Smooth muscle cell (in vitro differentiated cells): ENCODE data around the gene PHACTR4. TPM values are rescaled to one million over a fixed set of nuclear protein-coding genes. Genes with fewer than 3 reads are reported as not detected.
"Not testable (repeated sequence)": the region's sequence is repeated elsewhere in the genome, so short reads cannot be mapped to it uniquely, and the experiment has no call there.

Source experiments
- DNase-seq: peaks from one replicate; lab custom pipeline; 2025; ENCODE audit not compliant: unreplicated experiment; lab: John Stamatoyannopoulos, UW
- H2AFZ ChIP-seq: fragments of 200-600 bp; sonication (generic); 2 replicates; pipeline ENCODE4 v1.6.0; 2016; ENCODE audit warnings: antibody characterized with exemption, low read depth, mild to moderate bottlenecking
- H3F3A ChIP-seq: fragments of 200-600 bp; sonication (generic); 2 replicates; pipeline ENCODE4 v1.6.0; 2017; ENCODE audit warnings: antibody characterized with exemption, low read depth
- H3K27ac ChIP-seq: fragments of 200-600 bp; sonication (generic); 2 replicates; pipeline ENCODE4 v1.5.1; 2016; ENCODE audit warnings: low read depth, mild to moderate bottlenecking
- H3K27me3 ChIP-seq: fragments of 200-600 bp; sonication (generic); 2 replicates; pipeline ENCODE4 v1.6.1; 2016; ENCODE audit warnings: low read depth, mild to moderate bottlenecking
- H3K36me3 ChIP-seq: fragments of 200-600 bp; sonication (generic); 2 replicates; pipeline ENCODE4 v1.5.1; 2016; ENCODE audit warnings: low read depth
- H3K4me1 ChIP-seq: fragments of 200-600 bp; sonication (generic); 2 replicates; pipeline ENCODE4 v1.5.1; 2016; ENCODE audit warnings: low read depth
- H3K4me2 ChIP-seq: fragments of 200-600 bp; sonication (generic); 2 replicates; pipeline ENCODE4 v1.6.0; 2016; ENCODE audit warnings: mild to moderate bottlenecking
- H3K4me3 ChIP-seq: fragments of 200-600 bp; sonication (generic); 2 replicates; pipeline ENCODE4 v1.5.1; 2016; ENCODE audit warnings: mild to moderate bottlenecking
- H3K79me2 ChIP-seq: fragments of 200-600 bp; sonication (generic); 2 replicates; pipeline ENCODE4 v1.6.0; 2016; ENCODE audit warnings: low read depth, mild to moderate bottlenecking
- H3K9ac ChIP-seq: fragments of 200-600 bp; sonication (generic); 2 replicates; pipeline ENCODE4 v1.6.0; 2016; ENCODE audit warnings: low read depth
- H3K9me3 ChIP-seq: fragments of 200-600 bp; sonication (generic); replicated peaks from 2 replicates; pipeline ENCODE4 v1.5.1; 2016; ENCODE audit warnings: low read depth
- H4K20me1 ChIP-seq: fragments of 200-600 bp; sonication (generic); 2 replicates; pipeline ENCODE4 v1.6.0; 2016; ENCODE audit warnings: low read depth
- WGBS: methylation state at CpG from one replicate; pipeline ENCODE4 v1.1.7; 2016; ENCODE audit warnings: low lambda C conversion rate; 5-methylcytosine and 5-hydroxymethylcytosine counted together
- polyA plus RNA-seq: library from polyadenylated mRNA; unstranded; fragments of >200 nt; fragmentation: Nextera tagmentation; extraction: Ambion mirVana; gene quantifications from 2 replicates; pipeline ENCODE4 v1.2.1, GENCODE V29; 2016
- total RNA-seq: library from RNA; depleted of rRNA; stranded (reverse); fragments of >200 nt; gene quantifications from 2 replicates; pipeline ENCODE4 v1.2.3, GENCODE V29; 2014
- TF ChIP-seq, protein P1 (sequence below): fragments of 200-600 bp; sonication (generic); IDR thresholded peaks from 2 replicates; pipeline ENCODE4 v1.5.1; 2017; ENCODE audit warnings: borderline replicate concordance, mild to moderate bottlenecking, antibody characterized with exemption; ENCODE audit not compliant: insufficient read depth, poor library complexity, severe bottlenecking

Gene PHACTR4
- total and polyA plus RNA-seq, 2 experiments from 2014 or later: 15.2 to 20.2 TPM

DNA sequence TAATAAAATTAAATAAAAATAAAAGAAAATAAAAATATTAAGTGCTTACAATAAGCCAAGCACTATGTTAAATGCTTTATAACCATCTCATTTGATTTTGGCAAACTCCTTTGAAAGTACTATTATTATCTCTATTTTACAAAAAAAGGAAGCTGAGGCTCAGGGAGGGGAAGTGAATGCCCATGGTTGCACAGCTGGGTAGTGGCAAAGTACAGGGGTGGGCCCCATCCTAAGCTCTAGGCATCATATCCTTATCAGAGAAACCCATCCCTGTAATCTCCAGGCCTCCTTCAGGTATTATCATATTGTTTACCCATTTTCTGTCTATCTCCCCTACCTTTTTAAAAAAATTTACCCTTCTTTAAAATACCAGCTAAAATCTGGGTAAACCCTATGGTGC lies 43.0 kb upstream of the PHACTR4 start:
- Histone ChIP-seq H3K4me3 (no peak overlapping the region), H2AFZ (no peak overlapping the region), H3K9ac (no peak overlapping the region), H4K20me1 (no peaks in the 10 kb centered on the region), H3K9me3 (no peaks in the 10 kb centered on the region), H3F3A (no peaks in the 10 kb centered on the region), H3K27ac (no peak overlapping the region), H3K27me3 (no peaks in the 10 kb centered on the region), H3K4me2 (no peak overlapping the region), H3K36me3 (no peaks in the 10 kb centered on the region), H3K4me1 (peaks cover 5% of the 10 kb centered on the region), H3K79me2 (peaks cover 3% of the 10 kb centered on the region)
- DNase-seq: no peak
- TF ChIP-seq, protein P1, sequence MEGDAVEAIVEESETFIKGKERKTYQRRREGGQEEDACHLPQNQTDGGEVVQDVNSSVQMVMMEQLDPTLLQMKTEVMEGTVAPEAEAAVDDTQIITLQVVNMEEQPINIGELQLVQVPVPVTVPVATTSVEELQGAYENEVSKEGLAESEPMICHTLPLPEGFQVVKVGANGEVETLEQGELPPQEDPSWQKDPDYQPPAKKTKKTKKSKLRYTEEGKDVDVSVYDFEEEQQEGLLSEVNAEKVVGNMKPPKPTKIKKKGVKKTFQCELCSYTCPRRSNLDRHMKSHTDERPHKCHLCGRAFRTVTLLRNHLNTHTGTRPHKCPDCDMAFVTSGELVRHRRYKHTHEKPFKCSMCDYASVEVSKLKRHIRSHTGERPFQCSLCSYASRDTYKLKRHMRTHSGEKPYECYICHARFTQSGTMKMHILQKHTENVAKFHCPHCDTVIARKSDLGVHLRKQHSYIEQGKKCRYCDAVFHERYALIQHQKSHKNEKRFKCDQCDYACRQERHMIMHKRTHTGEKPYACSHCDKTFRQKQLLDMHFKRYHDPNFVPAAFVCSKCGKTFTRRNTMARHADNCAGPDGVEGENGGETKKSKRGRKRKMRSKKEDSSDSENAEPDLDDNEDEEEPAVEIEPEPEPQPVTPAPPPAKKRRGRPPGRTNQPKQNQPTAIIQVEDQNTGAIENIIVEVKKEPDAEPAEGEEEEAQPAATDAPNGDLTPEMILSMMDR: no peak

DNA sequence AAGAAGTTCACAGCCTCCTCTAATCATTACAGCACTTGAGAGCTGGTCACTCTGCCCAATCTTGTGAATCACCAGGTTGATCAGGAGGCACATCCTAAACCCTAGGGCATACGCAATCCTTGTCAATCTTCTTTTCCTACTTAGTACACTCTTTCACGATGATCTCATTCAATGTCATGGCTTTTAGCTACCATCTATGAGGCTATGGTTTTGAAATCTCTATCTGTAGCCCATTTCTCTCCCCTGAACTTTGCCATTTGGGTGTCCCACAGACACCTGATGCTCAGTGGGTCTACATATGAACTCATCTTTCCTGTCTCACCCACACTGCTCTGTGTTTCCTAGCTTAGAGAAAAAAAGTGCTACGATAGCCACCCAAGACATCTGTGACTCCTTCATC lies 42.6 kb upstream of the PHACTR4 start:
- H2AFZ ChIP-seq: no peak overlapping the region
- H3K4me2 ChIP-seq: no peak overlapping the region
- TF ChIP-seq, protein P1: no peak
- H3F3A ChIP-seq: no peaks in the 10 kb centered on the region
- no peaks in the 10 kb centered on the region for H3K27me3 ChIP-seq
- 83% methylated on average over 3 of the region's 3 CpGs for WGBS
- no peak overlapping the region for H3K4me3 ChIP-seq
- H3K36me3 ChIP-seq: no peaks in the 10 kb centered on the region
- no peak overlapping the region for H3K9ac ChIP-seq
- no peaks in the 10 kb centered on the region for H3K9me3 ChIP-seq
- H3K4me1 ChIP-seq: peaks cover 5% of the 10 kb centered on the region
- H3K27ac ChIP-seq: no peak overlapping the region
- DNase-seq: no peak
- no peaks in the 10 kb centered on the region for H4K20me1 ChIP-seq
- peaks cover 3% of the 10 kb centered on the region for H3K79me2 ChIP-seq

DNA sequence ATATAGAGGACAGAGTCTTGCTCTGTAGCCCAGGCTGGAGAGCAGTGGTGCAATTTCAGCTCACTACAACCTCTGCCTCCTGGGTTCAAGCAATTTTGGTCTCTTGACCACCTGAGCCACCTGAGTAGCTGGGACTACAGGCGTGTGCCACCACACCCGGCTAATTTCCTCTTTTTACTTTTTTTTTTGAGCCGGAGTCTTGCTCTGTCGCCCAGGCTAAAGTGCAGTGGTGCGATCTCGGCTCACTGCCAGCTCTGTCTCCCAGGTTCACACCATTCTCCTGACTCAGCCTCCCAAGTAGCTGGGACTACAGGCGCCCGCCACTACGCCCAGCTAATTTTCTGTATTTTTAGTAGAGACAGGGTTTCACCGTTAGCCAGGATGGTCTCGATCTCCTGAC lies 42.1 kb upstream of the PHACTR4 start:
- not testable (repeated sequence) for H2AFZ ChIP-seq, H3K4me3 ChIP-seq, DNase-seq, H3K4me2 ChIP-seq, H3K9ac ChIP-seq, H3K27me3 ChIP-seq, H4K20me1 ChIP-seq, H3K4me1 ChIP-seq, H3K27ac ChIP-seq, H3K36me3 ChIP-seq, H3F3A ChIP-seq, H3K79me2 ChIP-seq, H3K9me3 ChIP-seq
- WGBS: 98% methylated on average over 11 of the region's 11 CpGs

DNA sequence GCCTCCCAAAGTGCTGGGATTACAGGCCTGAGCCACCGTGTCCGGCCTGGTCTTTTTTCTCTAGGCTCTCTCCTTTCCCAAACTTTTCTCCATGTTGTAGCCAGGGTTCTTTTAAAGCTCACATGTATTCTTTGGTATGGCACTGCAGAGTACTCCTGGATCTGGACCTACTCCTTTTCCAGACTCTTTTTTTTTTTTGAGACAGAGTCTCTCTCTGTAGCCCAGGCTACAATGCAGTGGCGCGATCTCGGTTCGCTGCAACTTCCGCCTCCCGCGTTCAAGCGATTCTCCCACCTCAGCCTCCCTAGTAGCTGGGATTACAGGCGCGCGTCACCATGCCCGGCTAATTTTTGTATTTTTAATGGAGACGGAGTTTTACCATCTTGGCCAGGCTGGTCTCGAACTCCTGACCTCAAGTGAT lies 41.3 kb upstream of the PHACTR4 start:
- H3K79me2 ChIP-seq: peaks cover 3% of the 10 kb centered on the region
- peak overlapping the region; percentile 68 for H3K4me3 ChIP-seq
- DNase-seq: no peak
- peak overlapping the region; percentile 75 for H3K27ac ChIP-seq
- WGBS: 85% methylated on average over 7 of the region's 16 CpGs
- no peaks in the 10 kb centered on the region for H3K9me3 ChIP-seq
- H3K27me3 ChIP-seq: no peaks in the 10 kb centered on the region
- no peaks in the 10 kb centered on the region for H4K20me1 ChIP-seq
- no peaks in the 10 kb centered on the region for H3K36me3 ChIP-seq
- peak overlapping the region; percentile 80 for H3K4me2 ChIP-seq
- H3K4me1 ChIP-seq: peaks cover 5% of the 10 kb centered on the region
- H3K9ac ChIP-seq: no peak overlapping the region
- TF ChIP-seq, protein P1: no peak
- H2AFZ ChIP-seq: peak overlapping the region; percentile 92
- no peaks in the 10 kb centered on the region for H3F3A ChIP-seq
